ENCODE data around the gene TCP11L2.
"Not testable (repeated sequence)": the region's sequence is repeated elsewhere in the genome, so short reads cannot be mapped to it uniquely, and the experiment has no call there.

Gene TCP11L2

GRCh38 chr12:106284358-106285105 is 18.0 kb upstream of the TCP11L2 start:
- DNase-seq (ENCODE audit: low read depth in 1 of 2, low spot score in 1 of 2): no peak

- DNase-seq (ENCODE audit: low read depth in 1 of 2, low spot score in 1 of 2): no peak
These were observed 16.6 kb upstream of the TCP11L2 start for GRCh38 chr12:106285982-106286381.

- DNase-seq (ENCODE audit: low read depth in 1 of 2, low spot score in 1 of 2): not testable (repeated sequence)
These were observed 15.9 kb upstream of the TCP11L2 start for GRCh38 chr12:106286576-106287162.

GRCh38 chr12:106287364-106287763 is 15.2 kb upstream of the TCP11L2 start:
- DNase-seq (ENCODE audit: low read depth in 1 of 2, low spot score in 1 of 2): no peak

- no peak for DNase-seq (ENCODE audit: low read depth in 1 of 2, low spot score in 1 of 2)
These were observed 14.4 kb upstream of the TCP11L2 start for GRCh38 chr12:106288101-106288493.

GRCh38 chr12:106288494-106289195 is 13.9 kb upstream of the TCP11L2 start:
- peak in 1 of 2 donors; percentile 14 for DNase-seq (ENCODE audit: low read depth in 1 of 2, low spot score in 1 of 2)

- no peak for DNase-seq (ENCODE audit: low read depth in 1 of 2, low spot score in 1 of 2)
These were observed 13.3 kb upstream of the TCP11L2 start for GRCh38 chr12:106289196-106289681.

GRCh38 chr12:106290666-106291065 is 11.9 kb upstream of the TCP11L2 start:
- no peak for DNase-seq (ENCODE audit: low read depth in 1 of 2, low spot score in 1 of 2)

GRCh38 chr12:106291342-106291741 is 11.2 kb upstream of the TCP11L2 start:
- DNase-seq (ENCODE audit: low read depth in 1 of 2, low spot score in 1 of 2): no peak

GRCh38 chr12:106292339-106292738 is 10.2 kb upstream of the TCP11L2 start:
- DNase-seq (ENCODE audit: low read depth in 1 of 2, low spot score in 1 of 2): no peak

GRCh38 chr12:106296179-106296877 is 6.2 kb upstream of the TCP11L2 start:
- DNase-seq (ENCODE audit: low read depth in 1 of 2, low spot score in 1 of 2): no peak

- DNase-seq (ENCODE audit: low read depth in 1 of 2, low spot score in 1 of 2): no peak
These were observed 5.5 kb upstream of the TCP11L2 start for GRCh38 chr12:106297075-106297474.

- no peak for DNase-seq (ENCODE audit: low read depth in 1 of 2, low spot score in 1 of 2)
These were observed 4.9 kb upstream of the TCP11L2 start for GRCh38 chr12:106297681-106298080.

GRCh38 chr12:106299202-106299774 is 3.2 kb upstream of the TCP11L2 start:
- no peak for DNase-seq (ENCODE audit: low read depth in 1 of 2, low spot score in 1 of 2)

GRCh38 chr12:106300761-106301160 is 1.8 kb upstream of the TCP11L2 start:
- DNase-seq (ENCODE audit: low read depth in 1 of 2, low spot score in 1 of 2): no peak

- no peak for DNase-seq (ENCODE audit: low read depth in 1 of 2, low spot score in 1 of 2)
These were observed 1.3 kb upstream of the TCP11L2 start for GRCh38 chr12:106301241-106301610.

- DNase-seq (ENCODE audit: low read depth in 1 of 2, low spot score in 1 of 2): peak; percentile 12 to 51
These were observed 767 bp upstream of the TCP11L2 start for GRCh38 chr12:106301611-106302321.

- DNase-seq (ENCODE audit: low read depth in 1 of 2, low spot score in 1 of 2): peak; percentile 53 to 81
These were observed 778 bp downstream of the TCP11L2 start for GRCh38 chr12:106303202-106303820.

GRCh38 chr12:106304001-106304421 is 1.5 kb downstream of the TCP11L2 start:
- DNase-seq (ENCODE audit: low read depth in 1 of 2, low spot score in 1 of 2): no peak

GRCh38 chr12:106304797-106305196 is 2.3 kb downstream of the TCP11L2 start:
- no peak for DNase-seq (ENCODE audit: low read depth in 1 of 2, low spot score in 1 of 2)
